Activated gamma-delta T cell treated with anti-CD3 and anti-CD28 coated beads, Interleukin-2, amount 50 U/mL, for 16 hours (primary cell): ENCODE data around the gene MNAT1.
"Not testable (repeated sequence)": the region's sequence is repeated elsewhere in the genome, so short reads cannot be mapped to it uniquely, and the experiment has no call there.

Experiments
- DNase-seq: peaks from one replicate; pipeline ENCODE4 v3.0.0-alpha.2; 2020; ENCODE audit warnings: low read depth

The MNAT1 gene

GRCh38 chr14:60805841-60806430 is 71.4 kb downstream of the MNAT1 start:
- no peak for DNase-seq

- DNase-seq: no peak
These were observed 72.7 kb downstream of the MNAT1 start for GRCh38 chr14:60807247-60807646.

GRCh38 chr14:60807971-60808370 is 73.4 kb downstream of the MNAT1 start:
- no peak for DNase-seq

- no peak for DNase-seq
These were observed 78.4 kb downstream of the MNAT1 start for GRCh38 chr14:60812987-60813386.

DNA sequence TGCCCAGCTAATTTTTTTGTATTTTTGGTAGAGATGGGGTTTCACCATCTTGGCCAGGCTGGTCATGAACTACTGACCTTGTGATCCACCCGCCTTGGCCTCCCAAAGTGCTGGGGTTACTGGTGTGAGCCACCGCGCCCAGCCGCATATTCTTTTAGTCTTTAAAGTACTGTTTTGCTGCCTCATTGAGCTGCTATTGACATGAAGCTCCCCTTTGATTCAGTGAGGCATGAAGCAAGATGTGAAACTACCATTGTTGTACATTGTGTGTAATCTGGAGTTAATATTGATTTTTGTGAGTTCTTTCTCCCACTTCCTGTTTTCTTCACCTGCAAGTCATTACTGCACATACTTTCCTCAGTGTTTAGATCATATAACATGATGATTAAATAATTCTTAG is 80.8 kb downstream of the MNAT1 start:
- DNase-seq: no peak

GRCh38 chr14:60817113-60817512 is 82.6 kb downstream of the MNAT1 start:
- no peak for DNase-seq

GRCh38 chr14:60819575-60819974 is 85.0 kb downstream of the MNAT1 start:
- no peak for DNase-seq

DNA sequence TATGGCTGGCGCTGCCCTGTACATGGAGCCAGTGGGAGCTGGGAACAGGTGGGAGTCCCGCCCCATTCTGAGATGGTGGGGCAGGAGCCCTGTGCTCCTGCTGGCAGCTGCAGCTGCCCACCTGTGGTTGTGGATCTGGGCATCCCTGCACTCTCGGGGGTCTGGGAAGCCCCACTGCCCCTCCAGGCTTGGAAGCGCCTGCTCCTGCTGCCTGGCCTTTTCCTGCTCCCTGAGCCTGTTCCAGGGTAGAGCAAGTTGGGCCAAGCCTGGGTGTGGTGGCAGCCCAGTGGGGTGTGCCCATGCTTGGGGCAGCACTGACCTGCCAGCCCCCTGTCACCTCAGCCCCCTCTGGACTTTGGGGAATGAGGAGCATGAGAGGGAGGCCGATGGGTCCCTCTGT is 104.0 kb downstream of the MNAT1 start:
- no peak for DNase-seq

DNA sequence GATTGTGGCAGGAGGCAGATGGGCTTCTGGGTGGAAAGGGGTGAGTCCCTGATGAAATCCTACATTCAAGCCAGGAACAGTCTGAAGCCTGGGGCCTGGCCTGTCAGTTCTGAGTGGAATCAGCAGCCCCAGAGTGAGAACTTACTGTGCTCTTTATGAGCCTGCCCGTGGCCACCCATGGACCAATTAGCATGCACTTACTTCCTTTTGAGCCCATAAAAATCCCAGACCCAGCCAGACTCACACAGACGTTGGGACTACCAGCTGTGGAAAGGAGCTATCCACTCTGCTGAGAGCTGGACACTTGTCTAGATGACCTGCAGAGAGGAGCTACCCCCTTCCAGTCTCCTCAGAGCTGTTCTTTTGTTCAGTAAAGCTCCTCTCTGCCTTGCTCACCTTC is 104.5 kb downstream of the MNAT1 start:
- DNase-seq: no peak

GRCh38 chr14:60839657-60840056 is 105.1 kb downstream of the MNAT1 start:
- DNase-seq: no peak

GRCh38 chr14:60840313-60840712 is 105.8 kb downstream of the MNAT1 start:
- no peak for DNase-seq

- no peak for DNase-seq
These were observed 111.0 kb downstream of the MNAT1 start for GRCh38 chr14:60845523-60845922.

DNA sequence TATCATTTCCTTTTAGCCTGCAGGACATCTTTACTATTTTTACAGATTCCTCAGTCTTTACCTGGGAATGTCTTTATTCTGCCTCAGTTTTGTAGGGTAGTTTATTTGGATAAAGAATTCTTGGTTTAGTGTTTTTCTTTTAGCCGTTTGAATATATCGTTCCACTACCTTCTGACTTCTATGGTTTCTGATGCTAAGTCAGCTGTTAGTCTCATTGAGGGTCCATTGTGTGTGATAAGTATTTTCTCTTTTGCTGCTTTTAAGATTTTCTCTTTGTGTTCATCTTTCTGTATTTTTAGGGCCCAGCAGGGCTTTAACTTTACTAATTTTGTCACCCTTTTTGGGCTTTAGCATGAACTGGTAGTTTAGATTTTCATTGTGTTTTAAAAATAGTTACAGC is 113.5 kb downstream of the MNAT1 start:
- DNase-seq: no peak

GRCh38 chr14:60851692-60852091 is 117.1 kb downstream of the MNAT1 start:
- DNase-seq: not testable (repeated sequence)

DNA sequence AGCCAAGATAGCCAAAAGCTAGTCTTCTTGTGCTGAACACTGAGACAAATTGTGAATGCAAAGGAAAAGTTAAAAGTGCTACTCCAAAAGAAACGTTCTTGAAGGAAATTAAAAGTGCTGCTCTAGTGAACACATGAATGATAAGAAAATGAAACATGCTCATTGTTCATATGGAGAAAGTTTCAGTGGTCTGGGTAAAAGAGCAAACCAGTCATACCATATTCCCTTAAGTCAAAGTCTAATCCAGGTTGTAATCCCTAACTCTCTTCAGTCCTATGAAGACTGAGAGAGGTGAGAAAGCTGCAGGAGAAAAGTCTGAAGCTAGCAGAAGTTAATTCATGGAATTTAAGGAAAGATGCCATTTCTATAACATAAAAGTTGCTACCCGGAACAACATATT is 121.5 kb downstream of the MNAT1 start:
- no peak for DNase-seq

DNA sequence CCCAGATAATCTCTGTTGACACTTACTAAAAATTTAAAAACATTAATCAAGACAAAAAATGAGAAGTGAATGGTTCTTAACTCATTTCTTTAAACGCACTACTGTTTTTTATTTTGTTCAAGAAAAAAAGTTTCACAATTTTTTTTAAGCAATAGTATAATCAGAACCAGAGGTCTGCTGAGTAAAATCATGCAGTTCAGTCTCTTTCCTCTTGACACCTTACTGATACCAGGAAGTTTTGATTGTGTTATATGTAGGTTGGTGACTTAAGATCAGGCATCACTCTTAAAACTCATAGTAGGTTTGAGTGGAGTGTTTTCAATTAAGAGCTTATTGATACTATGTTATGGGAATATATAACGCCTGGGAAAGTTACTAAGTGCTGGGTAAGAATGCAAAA is 125.0 kb downstream of the MNAT1 start:
- no peak for DNase-seq

DNA sequence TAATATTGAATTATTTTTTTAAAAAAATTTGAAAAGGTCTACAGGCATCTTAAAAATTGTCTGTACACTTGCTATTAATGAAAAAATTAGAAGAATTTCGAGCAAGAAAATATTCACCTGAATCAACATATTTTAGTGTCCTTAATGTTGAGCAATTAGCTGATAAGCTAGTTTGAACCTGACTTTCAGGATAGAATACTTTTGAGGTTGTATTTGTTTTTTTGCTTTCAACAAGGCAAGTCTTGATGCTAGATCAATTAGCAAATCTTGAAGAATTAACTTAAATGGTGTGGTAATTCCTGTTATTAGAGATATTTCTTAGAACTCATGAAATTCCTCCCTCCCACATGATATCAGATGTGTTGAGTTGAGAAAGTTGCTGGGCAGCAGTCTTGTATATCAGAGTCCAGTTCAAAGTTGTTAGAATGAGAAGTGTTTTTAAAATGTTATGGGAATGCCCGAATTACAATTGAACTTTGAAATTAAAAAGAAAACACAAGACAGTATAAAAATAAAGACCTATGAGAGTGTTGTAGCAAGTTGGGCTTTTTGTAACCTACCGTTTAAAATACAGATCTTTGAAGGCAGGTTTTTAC is 127.1 kb downstream of the MNAT1 start:
- no peak for DNase-seq

DNA sequence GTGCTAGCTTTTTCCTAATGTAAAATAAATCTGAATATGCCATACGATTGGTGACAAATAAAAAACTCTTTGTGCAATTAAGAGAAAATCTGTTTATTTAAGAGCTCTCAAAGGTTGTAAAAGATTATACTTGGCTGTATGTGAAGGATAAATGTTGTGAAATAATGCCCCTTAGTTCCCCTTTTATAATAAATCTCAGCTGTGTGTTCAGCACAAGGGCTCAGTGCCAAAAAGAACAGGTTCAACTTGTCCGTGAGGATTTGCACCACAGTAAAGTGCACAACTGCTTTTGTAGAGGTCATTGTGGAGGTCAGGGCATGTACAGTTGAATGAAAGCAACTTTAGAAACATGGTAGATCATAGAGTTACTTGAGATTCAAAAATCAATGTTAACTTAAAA is 127.7 kb downstream of the MNAT1 start:
- no peak for DNase-seq

- DNase-seq: no peak
These were observed 128.7 kb downstream of the MNAT1 start for GRCh38 chr14:60863249-60863648.

DNA sequence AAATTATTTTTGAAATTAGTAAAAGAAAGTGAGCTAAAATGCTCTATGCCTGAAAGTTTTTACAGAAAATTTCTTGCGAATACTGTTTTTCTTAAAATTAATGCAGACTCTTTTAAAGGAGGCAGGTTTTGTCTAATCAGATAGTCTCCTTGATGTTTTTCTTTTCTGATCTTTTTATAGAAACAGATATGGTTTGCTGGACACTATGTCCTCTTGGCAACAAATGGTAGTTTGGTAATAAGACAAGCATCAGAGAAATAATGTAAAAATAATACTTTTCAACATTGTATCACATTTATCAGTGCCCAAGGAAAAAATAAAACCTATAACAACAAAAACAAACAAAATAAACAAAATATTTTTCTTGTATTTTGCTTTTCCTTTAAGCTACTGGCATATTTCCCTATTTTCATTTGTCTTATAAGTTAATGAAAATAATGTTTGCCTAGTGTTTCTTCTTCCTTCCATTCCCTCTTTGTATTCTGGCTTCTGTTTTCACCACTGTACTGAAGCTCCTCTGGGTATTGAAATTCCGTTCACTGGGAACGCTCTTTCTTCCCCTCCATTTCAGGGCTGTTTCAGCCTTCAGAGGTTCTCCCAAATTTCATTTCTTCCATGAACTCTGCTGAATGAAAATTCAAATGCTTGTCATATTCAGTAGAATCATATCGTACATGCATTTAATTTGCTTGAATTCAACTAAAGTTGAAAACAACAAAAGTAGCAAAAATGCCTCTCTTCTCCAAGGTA is 131.0 kb downstream of the MNAT1 start:
- DNase-seq: no peak

GRCh38 chr14:60867503-60868172 is 133.1 kb downstream of the MNAT1 start:
- DNase-seq: no peak

DNA sequence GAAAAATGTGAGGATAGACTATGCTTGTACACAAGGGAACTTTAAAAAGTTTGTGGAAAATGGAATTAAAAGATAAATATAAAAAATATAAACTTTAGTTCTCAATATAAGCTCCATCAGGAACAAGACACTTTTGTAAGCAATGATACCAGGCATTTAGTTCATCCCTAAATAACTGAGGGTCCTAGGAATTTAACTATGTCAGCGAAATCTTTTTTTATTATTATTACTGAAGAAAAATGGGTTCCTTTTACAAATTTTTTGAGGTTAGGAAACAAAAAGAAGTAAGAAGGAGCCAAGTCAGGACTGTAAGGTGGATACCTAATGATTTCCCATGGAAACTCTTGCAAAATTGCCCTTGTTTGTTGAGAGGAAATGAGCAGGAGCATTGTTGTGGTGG is 143.6 kb downstream of the MNAT1 start:
- no peak for DNase-seq

GRCh38 chr14:60878536-60878935 is 144.0 kb downstream of the MNAT1 start:
- no peak for DNase-seq
